Mesothelial cell of epicardium (in vitro differentiated cells): ENCODE results near the gene FBXW4. TPM values are rescaled to one million over a fixed set of nuclear protein-coding genes. Genes with fewer than 3 reads are reported as not detected.
A peak's percentile ranks its signal among the peaks of the same experiment; 100 is the strongest.

Experiments
- DNase-seq, 2 experiments: peaks; one replicate each; pipeline ENCODE4 v3.0.0; 2021; ENCODE audit warnings: low spot score in 2 of 2; ENCODE audit not compliant: unreplicated experiment in 2 of 2
- H3K27ac Mint-ChIP-seq: 2 replicates; pipeline ENCODE4 v1.8.0; 2021; ENCODE audit warnings: mixed read lengths
- H3K27me3 Mint-ChIP-seq: 2 replicates; pipeline ENCODE4 v1.8.0; 2021; ENCODE audit warnings: low read depth, mixed read lengths
- H3K36me3 Mint-ChIP-seq: 2 replicates; pipeline ENCODE4 v1.8.0; 2021; ENCODE audit warnings: mixed read lengths
- H3K4me1 Mint-ChIP-seq: 2 replicates; pipeline ENCODE4 v1.8.0; 2021; ENCODE audit warnings: mixed read lengths
- H3K4me3 Mint-ChIP-seq: 2 replicates; pipeline ENCODE4 v1.8.0; 2021; ENCODE audit warnings: mild to moderate bottlenecking, moderate library complexity, mixed read lengths
- H3K9me3 Mint-ChIP-seq: 2 replicates; pipeline ENCODE4 v1.8.0; 2021; ENCODE audit warnings: mixed read lengths
- total RNA-seq: library from RNA; stranded (reverse); gene quantifications from 3 replicates; pipeline ENCODE4 v1.2.1, GENCODE V29; 2021
- TF ChIP-seq, protein P1 (sequence below): fragments of 200-600 bp; sonication (generic); IDR thresholded peaks from one replicate; pipeline ENCODE4 v1.5.0; 2021; ENCODE audit warnings: antibody characterized with exemption; ENCODE audit not compliant: unreplicated experiment

The FBXW4 gene
- total RNA-seq, 1 donor from 2014 or later: 65.9 TPM

GRCh38 chr10:101682172-101682825 lies 12.7 kb downstream of the FBXW4 start:
- no peak for DNase-seq
- peaks cover 12% of the 10 kb centered on the region for H3K36me3 Mint-ChIP-seq
- peaks cover 11% of the 10 kb centered on the region for H3K9me3 Mint-ChIP-seq
- H3K4me1 Mint-ChIP-seq: peaks cover 32% of the 10 kb centered on the region
- peak overlapping the region; percentile 16 for H3K4me3 Mint-ChIP-seq
- TF ChIP-seq, protein P1, sequence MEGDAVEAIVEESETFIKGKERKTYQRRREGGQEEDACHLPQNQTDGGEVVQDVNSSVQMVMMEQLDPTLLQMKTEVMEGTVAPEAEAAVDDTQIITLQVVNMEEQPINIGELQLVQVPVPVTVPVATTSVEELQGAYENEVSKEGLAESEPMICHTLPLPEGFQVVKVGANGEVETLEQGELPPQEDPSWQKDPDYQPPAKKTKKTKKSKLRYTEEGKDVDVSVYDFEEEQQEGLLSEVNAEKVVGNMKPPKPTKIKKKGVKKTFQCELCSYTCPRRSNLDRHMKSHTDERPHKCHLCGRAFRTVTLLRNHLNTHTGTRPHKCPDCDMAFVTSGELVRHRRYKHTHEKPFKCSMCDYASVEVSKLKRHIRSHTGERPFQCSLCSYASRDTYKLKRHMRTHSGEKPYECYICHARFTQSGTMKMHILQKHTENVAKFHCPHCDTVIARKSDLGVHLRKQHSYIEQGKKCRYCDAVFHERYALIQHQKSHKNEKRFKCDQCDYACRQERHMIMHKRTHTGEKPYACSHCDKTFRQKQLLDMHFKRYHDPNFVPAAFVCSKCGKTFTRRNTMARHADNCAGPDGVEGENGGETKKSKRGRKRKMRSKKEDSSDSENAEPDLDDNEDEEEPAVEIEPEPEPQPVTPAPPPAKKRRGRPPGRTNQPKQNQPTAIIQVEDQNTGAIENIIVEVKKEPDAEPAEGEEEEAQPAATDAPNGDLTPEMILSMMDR: no peak
- peak overlapping the region; percentile 63 for H3K27ac Mint-ChIP-seq
- H3K27me3 Mint-ChIP-seq: no peaks in the 10 kb centered on the region

DNA sequence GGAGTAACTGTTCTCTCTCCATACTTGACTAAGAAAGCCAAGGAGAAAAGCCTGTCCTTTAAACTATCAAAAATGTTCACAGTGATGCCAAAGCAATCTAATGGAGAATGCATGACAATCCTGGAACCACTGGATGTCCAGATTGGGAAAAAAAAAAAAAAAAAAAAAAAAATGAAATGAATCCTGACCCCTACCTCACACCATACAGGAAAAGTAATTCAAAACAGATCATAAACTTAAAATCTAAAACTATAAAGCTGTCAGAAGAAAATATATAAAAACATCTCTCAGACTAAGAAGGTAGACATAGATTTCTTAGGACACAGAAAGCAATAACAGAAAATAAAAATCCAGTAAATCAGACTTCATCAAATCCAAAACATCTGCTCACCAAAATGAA lies 18.4 kb downstream of the FBXW4 start:
- H3K36me3 Mint-ChIP-seq: peaks cover 49% of the 10 kb centered on the region
- H3K4me1 Mint-ChIP-seq: peaks cover 8% of the 10 kb centered on the region
- TF ChIP-seq, protein P1: no peak
- no peak overlapping the region for H3K27ac Mint-ChIP-seq
- peaks cover 22% of the 10 kb centered on the region for H3K9me3 Mint-ChIP-seq
- no peak overlapping the region for H3K4me3 Mint-ChIP-seq
- DNase-seq: no peak
- H3K27me3 Mint-ChIP-seq: no peaks in the 10 kb centered on the region

GRCh38 chr10:101675115-101675514 lies 19.9 kb downstream of the FBXW4 start:
- no peak for DNase-seq
- Mint-ChIP-seq H3K27ac (no peak overlapping the region), H3K27me3 (no peaks in the 10 kb centered on the region), H3K4me1 (peaks cover under 1% of the 10 kb centered on the region), H3K4me3 (no peak overlapping the region), H3K9me3 (peaks cover 22% of the 10 kb centered on the region), H3K36me3 (peaks cover 58% of the 10 kb centered on the region)
- TF ChIP-seq, protein P1: no peak

DNA sequence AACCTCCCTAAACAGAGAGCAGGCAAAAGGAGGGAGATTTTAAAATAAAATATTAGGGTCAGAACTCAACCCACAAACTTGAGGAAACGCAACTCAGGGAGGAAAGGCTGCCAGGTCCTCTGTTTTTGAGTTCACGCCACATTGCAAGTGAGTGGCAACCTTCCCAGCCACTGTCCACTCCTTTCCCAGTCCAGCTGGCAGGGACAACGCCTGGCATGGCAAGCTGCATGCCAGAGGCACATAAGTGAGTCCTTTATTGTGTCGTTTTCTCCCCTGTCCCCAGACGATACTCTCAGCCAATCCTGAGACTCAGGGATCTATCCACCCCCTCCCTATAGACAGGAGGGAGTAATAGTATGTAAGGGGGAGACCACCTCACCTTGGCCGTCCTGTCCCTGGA lies 22.4 kb downstream of the FBXW4 start:
- H3K27ac Mint-ChIP-seq: no peak overlapping the region
- peaks cover 68% of the 10 kb centered on the region for H3K36me3 Mint-ChIP-seq
- no peak for DNase-seq
- H3K9me3 Mint-ChIP-seq: peaks cover 18% of the 10 kb centered on the region
- H3K4me1 Mint-ChIP-seq: peaks cover 6% of the 10 kb centered on the region
- no peak overlapping the region for H3K4me3 Mint-ChIP-seq
- TF ChIP-seq, protein P1: no peak
- H3K27me3 Mint-ChIP-seq: no peaks in the 10 kb centered on the region

DNA sequence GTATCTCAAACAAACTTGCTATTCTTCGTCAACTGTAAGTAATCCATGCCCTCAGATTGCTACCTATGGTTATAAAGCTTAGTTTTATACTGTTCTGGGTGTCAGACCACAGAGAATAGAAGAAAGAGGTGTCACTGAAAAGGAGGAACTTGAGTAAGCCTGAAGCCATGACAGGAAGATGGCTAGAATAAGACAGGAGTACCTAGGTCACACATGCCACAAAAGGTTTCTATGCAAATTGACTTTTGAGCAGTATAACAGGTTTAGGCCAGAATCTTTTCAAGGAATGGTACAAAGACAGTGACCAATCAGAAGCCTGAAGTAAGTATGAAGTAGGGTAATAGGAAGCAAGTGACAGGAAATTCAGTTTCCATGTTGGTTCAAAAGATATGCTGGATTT lies 23.5 kb downstream of the FBXW4 start:
- Mint-ChIP-seq H3K4me3 (no peak overlapping the region), H3K27ac (no peak overlapping the region), H3K4me1 (peaks cover 6% of the 10 kb centered on the region), H3K9me3 (peaks cover 8% of the 10 kb centered on the region), H3K27me3 (no peaks in the 10 kb centered on the region), H3K36me3 (peaks cover 62% of the 10 kb centered on the region)
- DNase-seq: no peak
- TF ChIP-seq, protein P1: no peak
